ENCODE results near the gene DPP4. TPM values are rescaled to one million over a fixed set of nuclear protein-coding genes. Genes with fewer than 3 reads are reported as not detected.

DPP4 gene
- total RNA-seq, 2 donors from 2014 or later = 0.99 to 7.5 TPM

DNA sequence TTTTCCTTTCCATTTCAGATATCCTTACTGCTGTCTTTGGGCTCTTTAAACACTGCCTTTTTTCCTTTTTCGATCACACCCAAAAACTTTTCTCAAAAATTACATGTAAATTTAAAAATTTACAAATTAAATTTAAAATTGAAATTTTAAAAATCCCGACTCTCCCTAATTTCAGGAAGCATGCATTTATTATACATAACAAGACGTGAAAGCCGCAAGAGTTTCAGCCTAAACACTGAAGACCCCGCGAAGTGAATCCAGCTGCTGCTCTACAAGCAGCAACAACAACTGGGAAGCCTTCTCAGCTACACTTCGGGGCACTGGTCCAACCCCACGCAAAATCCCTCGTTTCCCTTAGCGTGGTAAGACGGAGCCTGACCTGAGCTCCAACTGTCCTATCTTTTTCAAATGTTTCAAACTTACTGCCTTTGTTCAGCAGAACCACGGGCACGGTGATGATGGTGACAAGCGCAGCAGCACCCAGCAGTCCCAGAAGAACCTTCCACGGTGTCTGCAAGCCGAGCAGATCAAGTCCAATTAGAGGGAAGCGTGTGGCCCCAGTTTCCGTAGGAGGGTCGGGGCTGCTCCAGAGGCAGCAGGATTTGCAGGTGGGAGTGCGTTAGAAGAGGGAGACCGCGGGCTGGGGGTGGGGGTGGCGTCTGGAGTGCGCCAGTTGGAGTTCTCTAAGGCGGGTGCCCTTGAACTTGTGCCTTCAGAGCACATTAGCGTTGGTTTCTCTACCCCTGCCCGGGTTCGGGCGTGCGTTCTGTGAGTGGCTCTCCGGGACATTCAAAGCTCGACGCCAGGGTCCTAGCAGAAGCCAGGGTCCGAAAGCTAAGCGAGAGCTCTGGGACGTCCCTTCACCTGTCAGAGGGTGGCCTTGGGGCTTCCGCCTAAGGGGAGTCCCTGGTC lies 783 bp downstream of the DPP4 start:
- intact Hi-C loops (cut with DNase I) = no loop called here
- H3K4me1 ChIP-seq = peaks cover 13% of the 10 kb centered on the region
- ATAC-seq = peak; percentile 16
- TF ChIP-seq, protein P1, sequence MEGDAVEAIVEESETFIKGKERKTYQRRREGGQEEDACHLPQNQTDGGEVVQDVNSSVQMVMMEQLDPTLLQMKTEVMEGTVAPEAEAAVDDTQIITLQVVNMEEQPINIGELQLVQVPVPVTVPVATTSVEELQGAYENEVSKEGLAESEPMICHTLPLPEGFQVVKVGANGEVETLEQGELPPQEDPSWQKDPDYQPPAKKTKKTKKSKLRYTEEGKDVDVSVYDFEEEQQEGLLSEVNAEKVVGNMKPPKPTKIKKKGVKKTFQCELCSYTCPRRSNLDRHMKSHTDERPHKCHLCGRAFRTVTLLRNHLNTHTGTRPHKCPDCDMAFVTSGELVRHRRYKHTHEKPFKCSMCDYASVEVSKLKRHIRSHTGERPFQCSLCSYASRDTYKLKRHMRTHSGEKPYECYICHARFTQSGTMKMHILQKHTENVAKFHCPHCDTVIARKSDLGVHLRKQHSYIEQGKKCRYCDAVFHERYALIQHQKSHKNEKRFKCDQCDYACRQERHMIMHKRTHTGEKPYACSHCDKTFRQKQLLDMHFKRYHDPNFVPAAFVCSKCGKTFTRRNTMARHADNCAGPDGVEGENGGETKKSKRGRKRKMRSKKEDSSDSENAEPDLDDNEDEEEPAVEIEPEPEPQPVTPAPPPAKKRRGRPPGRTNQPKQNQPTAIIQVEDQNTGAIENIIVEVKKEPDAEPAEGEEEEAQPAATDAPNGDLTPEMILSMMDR (IDR thresholded peaks at IDR 0.05) = no peak
- no peak for TF ChIP-seq POLR2A (IDR thresholded peaks at IDR 0.05)
- H3K27me3 ChIP-seq = no peaks in the 10 kb centered on the region
- H3K4me3 ChIP-seq = peak overlapping the region; percentile 6 to 31
- no peaks in the 10 kb centered on the region for H3K36me3 ChIP-seq (replicated peaks in 1 of 2; ENCODE audit: insufficient read depth in 1 of 2, low read depth in 2 of 2)
- peak in 1 of 4 donors; percentile 19 for DNase-seq
- peak overlapping the region in 2 of 4 donors; percentile 26 to 42 for H3K27ac ChIP-seq
- 19 to 41% methylated on average over 18 to 37 of the region's 37 CpGs for whole genome bisulfite sequencing, 2 donors
- H3K9me3 ChIP-seq = no peaks in the 10 kb centered on the region

- H3K4me3 ChIP-seq = no peak overlapping the region
- no peaks in the 10 kb centered on the region for H3K36me3 ChIP-seq (replicated peaks in 1 of 2; ENCODE audit: insufficient read depth in 1 of 2, low read depth in 2 of 2)
- H3K27ac ChIP-seq = peak overlapping the region in 1 of 4 donors; percentile 11
- H3K27me3 ChIP-seq = no peaks in the 10 kb centered on the region
- no peaks in the 10 kb centered on the region for H3K9me3 ChIP-seq
- DNase-seq (no peak), ATAC-seq (no peak)
- H3K4me1 ChIP-seq = peaks cover 13% of the 10 kb centered on the region
- TF ChIP-seq POLR2A (IDR thresholded peaks at IDR 0.05) = no peak
- TF ChIP-seq, protein P1 (IDR thresholded peaks at IDR 0.05) = no peak
- intact Hi-C loops (cut with DNase I) = no loop called here
These were observed 1.8 kb downstream of the DPP4 start for GRCh38 chr2:162072181-162072702.

- ATAC-seq (no peak), DNase-seq (no peak)
- Histone ChIP-seq H3K36me3 (replicated peaks in 1 of 2; ENCODE audit: insufficient read depth in 1 of 2, low read depth in 2 of 2) (no peaks in the 10 kb centered on the region), H3K27me3 (no peaks in the 10 kb centered on the region), H3K9me3 (no peaks in the 10 kb centered on the region), H3K27ac (no peak overlapping the region), H3K4me3 (no peak overlapping the region), H3K4me1 (peaks cover 13% of the 10 kb centered on the region)
- intact Hi-C loops (cut with DNase I) = no loop called here
- TF ChIP-seq, protein P1 (IDR thresholded peaks at IDR 0.05) = no peak
- TF ChIP-seq POLR2A (IDR thresholded peaks at IDR 0.05) = no peak
- WGBS, 2 donors = 92 to 97% methylated on average over 2 of the region's 2 CpGs
These were observed 3.0 kb downstream of the DPP4 start for GRCh38 chr2:162071001-162071400.

DNA sequence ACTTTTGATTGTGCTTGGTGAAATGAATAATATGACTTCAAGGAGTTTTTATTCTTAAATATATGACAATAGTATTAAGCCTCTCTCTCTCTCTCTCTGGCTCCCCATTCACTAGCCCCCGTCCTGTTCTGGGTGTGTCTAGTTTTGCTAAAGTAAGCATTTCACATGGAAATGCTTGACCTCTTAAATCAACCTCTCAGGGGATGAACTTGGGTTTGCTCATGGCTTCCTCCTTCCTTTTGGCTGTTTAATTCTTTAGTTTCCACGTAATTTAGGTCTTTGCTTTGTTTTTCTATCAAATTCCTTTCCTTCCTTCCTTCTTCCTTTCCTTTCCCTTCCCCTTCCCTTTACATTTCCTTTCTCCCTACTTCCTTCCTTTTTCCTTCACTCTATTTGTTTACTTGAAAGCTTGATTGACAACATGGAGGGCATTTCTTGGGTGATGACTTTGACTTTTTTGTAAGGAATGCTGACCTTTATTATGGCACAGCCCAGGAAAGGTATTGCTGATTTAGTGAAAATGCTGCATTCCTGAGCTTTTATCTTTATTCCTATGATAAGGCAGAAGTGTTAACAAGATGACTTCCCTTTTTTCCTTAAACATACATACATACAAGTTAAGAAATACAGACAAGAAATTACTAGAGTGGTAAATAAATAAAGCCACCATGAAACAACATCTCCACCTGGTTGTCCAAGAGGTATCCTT lies 3.6 kb downstream of the DPP4 start:
- ATAC-seq (no peak), DNase-seq (no peak)
- Histone ChIP-seq H3K27me3 (no peaks in the 10 kb centered on the region), H3K36me3 (replicated peaks in 1 of 2; ENCODE audit: insufficient read depth in 1 of 2, low read depth in 2 of 2) (no peaks in the 10 kb centered on the region), H3K9me3 (no peaks in the 10 kb centered on the region), H3K4me1 (peaks cover 13% of the 10 kb centered on the region), H3K27ac (no peak overlapping the region), H3K4me3 (no peak overlapping the region)
- intact Hi-C loops (cut with DNase I) = no loop called here
- WGBS, 2 donors = 62 to 73% methylated on average over 2 of the region's 2 CpGs
- TF ChIP-seq POLR2A (IDR thresholded peaks at IDR 0.05) = no peak
- TF ChIP-seq, protein P1 (IDR thresholded peaks at IDR 0.05) = no peak
